ENCODE data around the gene TSKU. TPM values are rescaled to one million over a fixed set of nuclear protein-coding genes. Genes with fewer than 3 reads are reported as not detected.

The TSKU gene
- total RNA-seq, 2 donors from 2014 or later, result 32.7 to 51.7 TPM

- no peaks in the 10 kb centered on the region for H3K36me3 ChIP-seq (replicated peaks in 1 of 2; ENCODE audit: insufficient read depth in 1 of 2, low read depth in 2 of 2)
- DNase-seq (no peak), ATAC-seq (no peak)
- H3K4me3 ChIP-seq, result no peak overlapping the region
- WGBS, 2 donors, result 84 to 85% methylated on average over 2 of the region's 2 CpGs
- H3K9me3 ChIP-seq, result no peaks in the 10 kb centered on the region
- H3K27ac ChIP-seq, result no peak overlapping the region
- intact Hi-C loops (cut with DNase I), result no loop called here
- TF ChIP-seq CTCF (IDR thresholded peaks at IDR 0.05), result no peak
- no peak for TF ChIP-seq POLR2A (IDR thresholded peaks at IDR 0.05)
- no peaks in the 10 kb centered on the region for H3K27me3 ChIP-seq
- no peaks in the 10 kb centered on the region for H3K4me1 ChIP-seq
These were observed 33.1 kb upstream of the TSKU start for GRCh38 chr11:76750067-76750466.

DNA sequence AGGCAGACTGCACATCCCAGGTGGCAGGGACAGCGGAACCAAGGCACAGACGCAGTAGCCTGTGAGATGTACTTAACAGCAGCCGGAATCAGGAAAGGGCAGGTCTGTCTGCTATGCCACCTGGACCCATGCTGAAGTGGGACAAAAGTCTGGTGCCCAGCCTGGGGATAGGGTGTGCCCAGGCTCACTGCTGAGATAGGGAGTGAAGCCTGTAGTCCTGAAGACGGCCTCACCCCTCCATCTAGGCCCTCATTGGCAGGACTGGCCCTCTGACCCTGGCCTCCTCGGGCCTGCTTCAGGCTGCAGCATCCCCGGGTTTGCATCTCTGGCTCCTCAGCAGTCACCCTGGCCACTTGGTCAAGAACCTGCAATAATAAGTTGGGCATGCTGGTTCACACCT is 32.4 kb upstream of the TSKU start:
- H3K27ac ChIP-seq, result no peak overlapping the region
- no peaks in the 10 kb centered on the region for H3K9me3 ChIP-seq
- no peaks in the 10 kb centered on the region for H3K36me3 ChIP-seq (replicated peaks in 1 of 2; ENCODE audit: insufficient read depth in 1 of 2, low read depth in 2 of 2)
- no peak for TF ChIP-seq CTCF (IDR thresholded peaks at IDR 0.05)
- WGBS, 2 donors, result 85 to 90% methylated on average over 4 to 6 of the region's 6 CpGs
- H3K27me3 ChIP-seq, result no peaks in the 10 kb centered on the region
- H3K4me1 ChIP-seq, result no peaks in the 10 kb centered on the region
- H3K4me3 ChIP-seq, result no peak overlapping the region
- no peak for DNase-seq
- intact Hi-C loops (cut with DNase I), result no loop called here
- ATAC-seq, result no peak

- Histone ChIP-seq H3K9me3 (no peaks in the 10 kb centered on the region), H3K36me3 (replicated peaks in 1 of 2; ENCODE audit: insufficient read depth in 1 of 2, low read depth in 2 of 2) (no peaks in the 10 kb centered on the region), H3K4me3 (no peak overlapping the region), H3K27ac (no peak overlapping the region), H3K4me1 (no peaks in the 10 kb centered on the region), H3K27me3 (no peaks in the 10 kb centered on the region)
- TF ChIP-seq CTCF (IDR thresholded peaks at IDR 0.05) (no peak), POLR2A (IDR thresholded peaks at IDR 0.05) (no peak)
- intact Hi-C loops (cut with DNase I), result no loop called here
- 68 to 76% methylated on average over 22 to 25 of the region's 25 CpGs for WGBS, 2 donors
- DNase-seq (peak; percentile 35 to 61 (median 46)), ATAC-seq (peak; percentile 68)
These were observed 30.6 kb upstream of the TSKU start for GRCh38 chr11:76752321-76753143.

- Histone ChIP-seq H3K9me3 (no peaks in the 10 kb centered on the region), H3K4me3 (no peak overlapping the region), H3K27me3 (no peaks in the 10 kb centered on the region), H3K4me1 (no peaks in the 10 kb centered on the region), H3K27ac (no peak overlapping the region), H3K36me3 (replicated peaks in 1 of 2; ENCODE audit: insufficient read depth in 1 of 2, low read depth in 2 of 2) (no peaks in the 10 kb centered on the region)
- intact Hi-C loops (cut with DNase I), result no loop called here
- TF ChIP-seq POLR2A (IDR thresholded peaks at IDR 0.05), result no peak
- no peak for TF ChIP-seq CTCF (IDR thresholded peaks at IDR 0.05)
- no peak for ATAC-seq
- DNase-seq, result no peak
- 50 to 89% methylated on average over 1 to 3 of the region's 3 CpGs for WGBS, 2 donors
These were observed 29.7 kb upstream of the TSKU start for GRCh38 chr11:76753449-76753848.

DNA sequence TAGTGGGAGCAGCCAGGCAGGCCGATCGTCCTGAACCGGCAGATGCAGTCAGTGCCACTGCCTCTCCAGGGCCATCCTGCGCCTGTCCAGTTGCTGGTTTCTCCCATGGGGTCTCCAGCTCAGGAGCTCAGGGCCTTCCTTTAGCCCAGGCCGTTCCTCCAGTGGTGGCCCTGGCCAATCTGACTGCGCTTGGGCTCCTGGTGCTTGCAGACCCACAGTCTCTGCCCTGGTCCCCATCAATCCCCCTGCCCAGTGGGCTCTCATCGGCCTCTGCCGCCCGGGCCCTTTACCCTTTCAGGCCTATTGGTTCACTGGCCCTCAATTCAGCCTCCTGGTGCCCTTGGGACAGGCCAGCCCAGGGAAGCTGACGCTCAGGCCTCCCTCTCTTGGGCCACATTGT is 29.2 kb upstream of the TSKU start:
- no peaks in the 10 kb centered on the region for H3K36me3 ChIP-seq (replicated peaks in 1 of 2; ENCODE audit: insufficient read depth in 1 of 2, low read depth in 2 of 2)
- H3K9me3 ChIP-seq, result no peaks in the 10 kb centered on the region
- TF ChIP-seq POLR2A (IDR thresholded peaks at IDR 0.05) (no peak), CTCF (IDR thresholded peaks at IDR 0.05) (no peak)
- H3K27ac ChIP-seq, result no peak overlapping the region
- WGBS, 2 donors, result 75 to 93% methylated on average over 7 to 10 of the region's 10 CpGs
- H3K4me3 ChIP-seq, result no peak overlapping the region
- H3K4me1 ChIP-seq, result no peaks in the 10 kb centered on the region
- no peak for DNase-seq
- no peaks in the 10 kb centered on the region for H3K27me3 ChIP-seq
- intact Hi-C loops (cut with DNase I), result no loop called here
- no peak for ATAC-seq
